ENCODE data around the gene RNLS.

The RNLS gene

GRCh38 chr10:88249450-88249849 lies 333.7 kb downstream of the RNLS start:
- DNase-seq: no peak

DNA sequence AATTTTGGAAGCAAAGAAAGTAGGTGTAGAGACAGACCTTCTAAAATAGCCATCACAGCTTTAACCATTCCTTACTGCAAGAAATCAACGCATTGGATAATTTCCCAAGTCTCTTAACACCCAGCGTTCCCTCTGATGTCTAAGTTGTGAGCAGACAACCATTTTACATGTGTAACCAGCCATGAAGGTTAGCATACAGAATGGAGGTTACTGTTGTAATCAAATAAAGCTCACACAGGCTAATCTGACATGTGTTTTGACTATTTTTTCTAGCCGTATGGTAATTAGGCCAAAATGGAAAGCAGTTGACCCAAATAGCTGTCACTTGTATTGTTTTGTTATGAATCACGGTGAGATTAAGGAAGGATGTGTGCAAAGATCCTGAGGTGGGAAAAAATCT lies 336.4 kb downstream of the RNLS start:
- DNase-seq: no peak

- no peak for DNase-seq
These were observed 337.1 kb downstream of the RNLS start for GRCh38 chr10:88245974-88246511.

- no peak for DNase-seq
These were observed 338.1 kb downstream of the RNLS start for GRCh38 chr10:88244781-88245625.

DNA sequence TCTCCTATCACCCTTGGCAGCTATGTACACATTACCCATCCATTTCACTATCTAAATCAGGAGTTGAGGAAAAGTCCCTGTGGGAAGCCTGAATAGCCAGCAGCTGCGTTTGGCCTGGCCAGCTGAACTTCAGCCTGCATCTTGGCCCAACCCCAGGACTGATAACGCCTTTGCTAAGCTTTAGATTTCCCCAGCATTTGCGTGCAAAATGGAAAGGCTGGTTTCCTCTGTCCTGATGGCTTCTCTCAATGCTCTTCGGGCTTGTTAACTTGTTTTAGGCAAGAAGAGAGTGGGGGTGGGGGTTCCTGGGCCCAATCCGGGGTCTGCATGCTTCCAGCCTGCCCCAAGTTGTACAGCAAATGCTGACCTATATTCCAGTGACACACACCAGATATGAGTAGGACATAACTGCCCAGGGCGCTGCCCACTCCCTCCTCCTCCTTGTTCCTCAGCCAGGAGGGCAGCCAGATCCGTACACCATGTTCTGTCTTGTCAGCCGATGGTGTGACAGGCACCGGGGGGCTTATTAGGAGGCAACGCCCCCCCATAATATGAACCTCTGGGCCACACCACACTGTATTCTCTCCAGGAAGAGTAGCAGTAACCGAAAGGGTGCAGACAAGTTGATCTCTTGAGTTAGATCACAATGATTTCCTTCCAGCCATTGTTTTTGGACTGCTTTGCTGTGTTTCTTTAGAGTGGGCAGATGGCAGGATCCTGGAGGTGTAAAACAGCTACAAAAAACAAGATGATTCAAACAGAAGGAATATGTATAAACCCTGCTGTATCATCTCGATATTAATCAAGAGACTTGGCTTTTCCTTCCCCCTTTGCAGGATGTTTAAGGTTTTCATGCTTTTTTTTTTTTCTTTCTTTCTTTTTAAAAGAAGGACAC lies 339.0 kb downstream of the RNLS start:
- DNase-seq: no peak

DNA sequence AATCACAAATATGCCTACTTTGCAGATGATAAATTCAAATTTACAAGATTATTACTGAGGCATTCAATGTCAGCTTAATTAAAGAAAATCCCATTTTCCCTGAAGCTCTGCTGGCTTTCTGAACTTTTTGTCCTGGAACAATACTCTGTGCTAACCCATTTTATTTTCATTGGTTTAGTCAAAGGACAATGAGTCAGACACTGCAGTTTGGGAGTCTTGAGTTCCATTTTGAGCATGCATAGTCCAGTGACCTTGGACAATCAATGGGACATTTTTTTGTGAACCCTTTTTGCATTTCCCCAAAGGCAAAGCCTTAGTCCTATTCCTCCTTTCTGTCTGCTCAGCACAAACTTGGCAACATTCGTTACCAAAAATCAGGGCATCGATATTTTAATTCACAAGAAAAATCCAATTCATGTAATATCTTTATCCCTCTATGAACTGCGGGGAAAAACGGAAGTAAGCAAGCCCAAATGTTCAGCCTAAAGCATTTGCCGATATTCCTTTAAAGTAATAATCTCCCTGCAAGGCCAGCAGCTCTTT lies 339.8 kb downstream of the RNLS start:
- no peak for DNase-seq

- no peak for DNase-seq
These were observed 341.6 kb downstream of the RNLS start for GRCh38 chr10:88241501-88241900.

- no peak for DNase-seq
These were observed 343.9 kb downstream of the RNLS start for GRCh38 chr10:88239212-88239611.

- DNase-seq: no peak
These were observed 344.6 kb downstream of the RNLS start for GRCh38 chr10:88238615-88238914.

DNA sequence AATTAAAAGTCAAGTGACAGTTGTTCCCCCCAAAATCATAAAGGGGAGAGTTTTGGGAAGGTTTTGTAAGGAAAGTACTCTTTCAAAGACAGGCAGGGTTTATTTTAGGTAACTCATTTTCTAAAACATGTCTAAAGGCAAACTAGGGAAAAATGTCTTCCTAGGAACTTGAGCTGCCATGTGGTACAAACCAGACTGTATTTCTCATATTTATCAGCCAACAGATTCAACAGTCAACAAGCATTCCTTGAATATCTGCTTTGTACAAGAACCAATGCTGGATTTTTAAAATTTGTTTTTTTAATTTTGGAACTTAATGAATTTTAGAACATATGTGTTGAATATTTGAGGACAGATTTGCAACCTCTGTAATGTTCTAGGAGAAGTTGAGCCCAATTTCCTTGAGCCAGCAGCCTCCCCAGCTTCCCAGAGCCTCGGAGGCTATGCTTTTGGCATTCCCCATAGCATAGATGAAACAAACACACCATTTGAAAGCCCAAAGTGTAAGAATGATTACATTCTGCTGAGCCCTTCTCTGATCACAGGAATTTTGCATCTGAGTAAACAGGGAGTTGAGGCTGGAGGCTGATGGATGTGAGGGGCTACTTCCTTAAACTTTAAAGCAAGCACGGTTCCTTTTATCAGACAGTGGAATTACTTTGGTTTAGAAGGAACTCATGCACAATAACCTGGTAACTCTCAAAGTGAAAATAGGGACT lies 345.1 kb downstream of the RNLS start:
- DNase-seq: no peak

- DNase-seq: no peak
These were observed 346.9 kb downstream of the RNLS start for GRCh38 chr10:88236121-88236743.

DNA sequence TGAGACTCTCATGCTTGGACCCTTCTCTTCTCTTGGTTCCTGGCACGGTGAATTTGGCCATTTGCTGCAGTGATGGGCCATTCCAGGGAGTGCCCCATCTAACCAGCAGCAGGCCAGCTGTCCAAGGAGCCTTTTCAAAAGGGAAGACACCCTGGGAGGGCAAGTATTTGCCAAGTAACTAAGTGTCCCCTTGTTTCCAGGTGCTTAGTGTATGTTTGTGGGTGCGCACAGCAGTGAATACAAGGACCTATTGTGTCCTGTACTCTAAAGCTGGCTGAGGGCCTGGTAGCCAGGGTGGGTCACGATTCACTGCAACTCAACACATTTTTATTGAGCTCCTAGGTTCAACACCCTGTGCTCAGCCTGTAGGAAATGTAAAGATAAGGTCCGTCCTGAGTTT lies 348.8 kb downstream of the RNLS start:
- DNase-seq: no peak

DNA sequence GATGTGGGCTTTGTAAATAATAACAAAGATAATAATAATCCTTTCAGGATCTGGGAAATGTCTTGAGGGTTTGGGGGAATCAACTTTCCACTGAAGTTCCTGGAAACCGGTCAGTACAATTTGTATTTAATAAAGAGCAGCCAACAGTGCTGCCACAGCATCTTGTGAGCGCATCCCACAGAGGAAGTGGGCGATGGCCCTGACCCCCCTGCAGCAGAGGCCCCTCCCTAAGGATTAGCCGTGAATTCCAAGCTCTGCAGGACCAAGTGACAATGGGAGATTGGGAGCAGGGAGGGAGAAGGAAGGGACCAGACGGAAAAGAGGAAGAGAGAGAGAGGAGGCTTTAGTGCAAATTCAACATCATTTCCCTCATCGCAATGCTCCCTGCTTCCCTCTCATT lies 349.2 kb downstream of the RNLS start:
- no peak for DNase-seq

DNA sequence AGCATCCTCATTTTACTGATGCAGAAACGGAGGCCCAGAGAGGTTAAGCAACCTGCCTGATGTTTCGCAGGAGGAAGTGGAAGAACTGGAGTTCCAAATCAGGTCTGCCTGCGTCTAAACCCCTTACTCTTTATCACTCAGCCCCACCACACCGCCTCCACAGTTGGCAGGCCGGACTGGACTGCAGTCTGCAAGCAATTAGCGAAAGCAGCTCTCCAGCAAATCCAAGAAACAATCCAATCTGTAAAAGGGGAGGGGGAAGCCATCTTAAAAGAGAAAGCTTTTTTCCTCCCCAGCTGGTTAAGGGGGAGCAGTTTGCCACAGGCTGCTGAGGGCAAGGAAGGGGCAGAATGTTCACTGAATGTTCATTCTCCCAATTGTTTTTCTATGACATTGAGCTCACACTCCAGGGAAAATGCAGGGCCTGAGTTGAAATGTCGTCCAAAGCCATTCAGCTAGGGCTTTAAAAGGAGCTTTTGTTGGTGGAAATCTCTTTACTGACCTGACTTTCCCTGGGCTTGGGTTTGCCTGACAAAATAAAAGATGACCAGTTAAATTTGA lies 350.1 kb downstream of the RNLS start:
- no peak for DNase-seq

DNA sequence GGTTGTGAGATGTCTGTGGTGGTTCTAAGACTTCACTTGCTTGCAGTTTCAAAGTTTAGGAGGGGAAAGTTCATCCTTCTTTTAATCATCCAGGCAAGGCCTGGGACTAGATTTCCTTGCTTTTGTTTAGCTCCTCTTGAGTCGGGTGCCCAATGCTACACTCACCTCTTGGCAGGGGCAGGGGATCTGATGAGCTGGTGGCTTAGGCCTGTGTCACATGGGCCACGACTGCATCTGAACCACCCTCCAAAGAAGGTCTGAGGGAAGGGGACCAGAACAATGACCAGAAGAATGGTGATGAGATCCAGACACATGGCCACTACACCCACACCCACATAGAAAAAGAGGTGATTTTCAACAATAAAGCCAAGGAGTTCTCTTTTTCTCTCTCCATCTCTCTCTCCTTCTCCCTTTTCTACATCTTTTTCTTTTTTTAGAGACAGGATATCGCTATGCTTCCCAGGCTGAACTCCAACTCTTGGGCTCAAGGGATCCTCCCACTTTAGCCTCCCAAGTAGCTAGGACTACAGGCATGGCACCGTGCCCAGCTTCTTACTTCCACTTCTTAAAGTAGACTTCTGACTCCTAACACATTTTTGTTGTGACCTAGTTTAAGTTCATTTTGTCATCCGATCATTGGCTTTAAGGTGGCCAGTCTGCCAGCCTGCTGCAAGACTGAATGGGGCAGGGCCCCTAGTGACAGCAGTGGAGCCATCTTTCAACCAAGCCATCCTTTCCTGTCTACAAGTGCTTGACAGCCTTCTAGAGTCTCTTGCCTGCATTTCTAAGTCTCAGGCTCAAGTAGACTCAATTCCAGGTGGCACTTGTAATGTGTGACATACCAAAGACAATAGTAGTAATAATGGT lies 350.9 kb downstream of the RNLS start:
- no peak for DNase-seq

DNA sequence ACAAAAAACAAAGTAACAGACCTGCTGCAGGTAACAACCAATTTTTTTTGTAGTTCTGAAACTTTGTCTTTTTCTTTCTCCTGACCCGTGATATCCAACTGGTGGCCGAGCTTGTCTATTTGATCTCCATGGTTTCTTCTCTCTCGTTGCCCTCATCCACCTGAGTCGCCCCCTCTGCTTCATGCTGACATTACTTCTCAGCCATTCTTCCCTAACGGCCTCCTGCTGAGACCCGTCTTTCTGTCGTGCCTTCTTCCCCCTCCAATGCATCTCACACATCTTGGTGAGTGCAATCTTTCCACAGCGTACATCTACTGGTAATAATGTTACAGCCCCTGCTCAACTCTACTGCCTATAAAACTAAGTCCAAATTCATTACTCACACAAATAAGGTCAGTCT lies 352.9 kb downstream of the RNLS start:
- no peak for DNase-seq

DNA sequence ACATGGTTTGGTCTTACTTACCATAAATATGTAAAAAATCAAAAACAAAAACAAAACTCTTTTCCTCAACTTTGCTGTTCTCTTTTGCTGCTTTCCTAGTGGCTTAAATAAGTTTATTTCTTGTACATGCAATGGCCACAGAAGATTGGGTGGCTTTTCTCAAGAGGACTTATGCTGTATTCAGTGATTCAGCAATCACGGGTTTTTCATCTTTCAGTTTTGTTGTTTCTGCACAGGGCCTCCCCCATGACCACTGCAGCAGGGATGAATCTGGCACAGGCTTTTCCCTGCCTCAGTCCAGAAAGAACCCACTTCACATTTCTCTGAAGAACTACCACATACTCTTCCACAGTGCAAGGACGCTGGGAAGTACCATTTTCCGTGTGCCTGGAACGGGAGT lies 355.0 kb downstream of the RNLS start:
- no peak for DNase-seq

GRCh38 chr10:88227342-88228018 lies 355.6 kb downstream of the RNLS start:
- DNase-seq: no peak

- no peak for DNase-seq
These were observed 356.2 kb downstream of the RNLS start for GRCh38 chr10:88226891-88227290.

DNA sequence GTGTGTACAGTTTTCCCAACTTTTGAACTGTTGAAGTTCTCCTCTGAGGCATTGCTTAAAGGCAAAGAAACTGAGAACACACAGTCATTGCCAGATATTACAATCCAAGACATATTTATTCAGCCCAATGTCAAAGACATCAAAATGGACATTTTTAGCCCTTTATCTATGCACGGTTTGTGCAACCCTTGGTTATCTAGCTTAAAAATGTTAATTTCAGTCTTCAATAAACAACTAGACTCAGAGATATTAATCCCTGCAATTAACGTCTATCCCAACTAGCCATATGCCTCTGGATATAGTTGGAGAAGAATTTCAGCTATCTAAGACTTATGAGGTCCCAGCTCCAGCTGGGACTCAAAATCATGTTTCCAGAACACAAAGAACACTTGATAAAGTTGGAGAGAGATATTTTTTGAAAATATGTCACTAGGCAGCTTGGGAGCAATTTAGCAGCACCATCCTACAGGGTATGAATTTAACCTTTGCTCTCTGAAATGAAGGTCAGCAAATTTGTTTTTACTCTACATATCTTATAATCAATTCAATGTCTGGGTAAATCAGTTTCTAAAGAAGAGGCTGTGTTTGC lies 357.0 kb downstream of the RNLS start:
- no peak for DNase-seq
